ENCODE measurements around the gene TRPM2. TPM values are rescaled to one million over a fixed set of nuclear protein-coding genes. Genes with fewer than 3 reads are reported as not detected.

TRPM2 gene
- total RNA-seq, 1 experiment from 2014 or later = 11.0 TPM

- no peaks in the 10 kb centered on the region for H3K36me3 Mint-ChIP-seq (ENCODE audit: insufficient read depth, unreplicated experiment)
- DNase-seq (ENCODE audit: unreplicated experiment) = no peak
- CTCF ChIA-PET = no interaction called here
- POLR2A ChIA-PET = interaction anchor here (0.6 kb wide), 1 partner anchor 1611 kb away, joined by 3 read pairs; no protein-coding TSS in a partner anchor
- no peak overlapping the region for H3K27ac Mint-ChIP-seq (ENCODE audit: low read depth, unreplicated experiment)
- no peak for TF ChIP-seq CTCF (IDR thresholded peaks at IDR 0.05; ENCODE audit: unreplicated experiment)
- intact Hi-C loops (cut with micrococcal nuclease) = no loop called here
- no peaks in the 10 kb centered on the region for H3K27me3 Mint-ChIP-seq (ENCODE audit: insufficient read depth, unreplicated experiment)
- H3K9me3 Mint-ChIP-seq (ENCODE audit: unreplicated experiment) = peaks cover 25% of the 10 kb centered on the region
- no peak overlapping the region for H3K4me3 Mint-ChIP-seq (ENCODE audit: unreplicated experiment)
- no TSS peak for BruUV-seq (replicated peaks)
- H3K4me1 Mint-ChIP-seq (ENCODE audit: insufficient read depth, unreplicated experiment) = no peaks in the 10 kb centered on the region
These were observed 137.4 kb downstream of the TRPM2 start for GRCh38 chr21:44490816-44491215.

Other genes with a start within 250 kb of the TRPM2 start
- 11.2 and 16.5 TPM in 2 replicates for gene PWP2, start 246.2 kb upstream of the TRPM2 start, total RNA-seq (2022)
- gene GATD3, start 219.9 kb upstream of the TRPM2 start, total RNA-seq (2022) = 29.7 and 34.4 TPM in 2 replicates
- gene ICOSLG, start 112.7 kb upstream of the TRPM2 start, total RNA-seq (2022) = 1.2 and 1.5 TPM in 2 replicates
- gene DNMT3L, start 91.7 kb upstream of the TRPM2 start, total RNA-seq (2022) = not detected in 2 replicates
- gene AIRE, start 67.7 kb upstream of the TRPM2 start, total RNA-seq (2022) = not detected in 2 replicates
- 68.0 and 90.2 TPM in 2 replicates for gene PFKL, start 53.6 kb upstream of the TRPM2 start, total RNA-seq (2022)
- gene CFAP410, start 14.2 kb upstream of the TRPM2 start, total RNA-seq (2022) = 10.1 and 13.3 TPM in 2 replicates
- gene LRRC3, start 101.9 kb downstream of the TRPM2 start, total RNA-seq (2022) = not detected in 2 replicates
- not detected in 2 replicates for gene KRTAP10-1, start 186.6 kb downstream of the TRPM2 start, total RNA-seq (2022)
- gene KRTAP10-2, start 197.9 kb downstream of the TRPM2 start, total RNA-seq (2022) = not detected in 2 replicates
- gene KRTAP10-3, start 205.2 kb downstream of the TRPM2 start, total RNA-seq (2022) = not detected in 2 replicates
- gene KRTAP10-4, start 220.1 kb downstream of the TRPM2 start, total RNA-seq (2022) = not detected in 2 replicates
- not detected in 2 replicates for gene KRTAP10-5, start 227.0 kb downstream of the TRPM2 start, total RNA-seq (2022)
- gene KRTAP10-6, start 238.9 kb downstream of the TRPM2 start, total RNA-seq (2022) = not detected in 2 replicates
- not detected in 2 replicates for gene KRTAP10-7, start 247.0 kb downstream of the TRPM2 start, total RNA-seq (2022)

Measured in MCF 10A (cell line).